ENCODE measurements around the gene PTPRN2.

Gene PTPRN2

GRCh38 chr7:158602041-158602440 lies 14.4 kb upstream of the PTPRN2 start:
- DNase-seq (ENCODE audit: low spot score), result no peak
- no peak for TF ChIP-seq CTCF (IDR thresholded peaks at IDR 0.05)

GRCh38 chr7:158601090-158601489 lies 13.5 kb upstream of the PTPRN2 start:
- no peak overlapping the region for H3K27ac ChIP-seq
- H3K4me3 ChIP-seq, result no peak overlapping the region
- no peak for TF ChIP-seq CTCF (IDR thresholded peaks at IDR 0.05)
- DNase-seq (ENCODE audit: low spot score), result no peak

More at GRCh38 chr7:158602041-158602440, 14.4 kb upstream of the PTPRN2 start:
- no peak overlapping the region for H3K4me3 ChIP-seq
- H3K27ac ChIP-seq, result no peak overlapping the region

GRCh38 chr7:158596745-158597144 lies 9.1 kb upstream of the PTPRN2 start:
- no peak overlapping the region for H3K4me3 ChIP-seq
- no peak for TF ChIP-seq CTCF (IDR thresholded peaks at IDR 0.05)
- H3K27ac ChIP-seq, result no peak overlapping the region
- peak; percentile 7 for DNase-seq (ENCODE audit: low spot score)

- DNase-seq (ENCODE audit: low spot score), result no peak
- TF ChIP-seq CTCF (IDR thresholded peaks at IDR 0.05), result no peak
- H3K27ac ChIP-seq, result no peak overlapping the region
- H3K4me3 ChIP-seq, result no peak overlapping the region
These were observed 8.7 kb upstream of the PTPRN2 start for GRCh38 chr7:158596309-158596708.

- no peak overlapping the region for H3K27ac ChIP-seq
- no peak for TF ChIP-seq CTCF (IDR thresholded peaks at IDR 0.05)
- H3K4me3 ChIP-seq, result no peak overlapping the region
- DNase-seq (ENCODE audit: low spot score), result peak; percentile 97
These were observed 7.4 kb upstream of the PTPRN2 start for GRCh38 chr7:158595068-158595467.

- Histone ChIP-seq H3K27ac (no peak overlapping the region), H3K4me3 (no peak overlapping the region)
- no peak for TF ChIP-seq CTCF (IDR thresholded peaks at IDR 0.05)
- DNase-seq (ENCODE audit: low spot score), result no peak
These were observed 4.9 kb upstream of the PTPRN2 start for GRCh38 chr7:158592541-158592940.

GRCh38 chr7:158591944-158592343 lies 4.3 kb upstream of the PTPRN2 start:
- H3K4me3 ChIP-seq, result no peak overlapping the region
- no peak for TF ChIP-seq CTCF (IDR thresholded peaks at IDR 0.05)
- no peak for DNase-seq (ENCODE audit: low spot score)
- H3K27ac ChIP-seq, result no peak overlapping the region
